T-cell (primary cell): Measurements from ENCODE around the gene NT5C1A. TPM values are rescaled to one million over a fixed set of nuclear protein-coding genes. Genes with fewer than 3 reads are reported as not detected.

Experiments used
- ATAC-seq, 4 experiments: fragments of 200-7000 bp in 3 of 4; fragments of 150-1000 bp in 1 of 4; cut with Tn5 transposase; replicated peaks in 1 of 4; 1 replicate in 3 of 4; 2 replicates in 1 of 4; pipeline ENCODE4 v1.10.0; 2021; ENCODE audit warnings: moderate library complexity in 3 of 4, mild to moderate bottlenecking in 2 of 4, moderate number of reproducible peaks in 1 of 4
- CTCF ChIA-PET, 2 donors: fragments of 300-600 bp; sonication (Branson Sonifier 250); formaldehyde crosslinking; loops; one replicate each; lab custom pipeline; 2022; ENCODE audit warnings: antibody characterized with exemption in 2 of 2; lab: Charles Lee
- POLR2A ChIA-PET, 2 donors: fragments of 300-600 bp; sonication (Branson Sonifier 250); formaldehyde crosslinking; loops; one replicate each; lab custom pipeline; 2022; ENCODE audit warnings: antibody characterized with exemption in 2 of 2; lab: Charles Lee
- DNase-seq, 35 experiments: peaks; one replicate each; pipeline versions ENCODE4 v3.0.0 to v3.0.0-alpha.2; 2013 to 2023
- H3K27ac ChIP-seq: one replicate; pipeline ENCODE4 v1.5.1; 2013; ENCODE audit warnings: low read length
- H3K27me3 ChIP-seq, 2 experiments: replicated peaks in 1 of 2; 1 replicate in 1 of 2; 2 replicates in 1 of 2; pipeline versions ENCODE4 v1.6.1 to v1.7.0; 2013; ENCODE audit warnings: low read length in 1 of 2, mixed read lengths in 1 of 2; ENCODE audit not compliant: control insufficient read depth in 2 of 2, insufficient read depth in 2 of 2; ENCODE audit errors: extremely low read depth in 1 of 2
- H3K36me3 ChIP-seq, 2 donors: 1 replicate in 1 of 2; 2 replicates in 1 of 2; pipeline versions ENCODE4 v1.6.1 to v1.7.0; 2013; ENCODE audit warnings: low read length in 1 of 2; ENCODE audit not compliant: control insufficient read depth in 2 of 2, insufficient read depth in 1 of 2; ENCODE audit errors: extremely low read depth in 1 of 2
- H3K4me1 ChIP-seq, 2 experiments: 1 replicate in 1 of 2; 2 replicates in 1 of 2; pipeline versions ENCODE4 v1.6.1 to v1.7.0; 2013; ENCODE audit warnings: low read length in 2 of 2, mixed read lengths in 1 of 2; ENCODE audit not compliant: insufficient read depth in 2 of 2, control insufficient read depth in 1 of 2; ENCODE audit errors: extremely low read depth in 1 of 2
- H3K4me3 ChIP-seq, 2 donors: 1 replicate in 1 of 2; 2 replicates in 1 of 2; pipeline versions ENCODE4 v1.5.1 to v1.7.0; 2013; ENCODE audit warnings: mild to moderate bottlenecking in 2 of 2, low read length in 1 of 2, moderate library complexity in 1 of 2; ENCODE audit not compliant: control insufficient read depth in 1 of 2; ENCODE audit errors: extremely low read depth in 1 of 2
- H3K9me3 ChIP-seq: 2 replicates; pipeline ENCODE4 v1.7.0; 2013
- H3K27ac Mint-ChIP-seq, 2 donors: one replicate each; pipeline ENCODE4 v1.8.0; 2020 to 2021; ENCODE audit warnings: mild to moderate bottlenecking in 2 of 2, mixed read lengths in 2 of 2
- H3K27me3 Mint-ChIP-seq, 2 donors: one replicate each; pipeline ENCODE4 v1.8.0; 2021 to 2022; ENCODE audit warnings: mixed read lengths in 2 of 2
- H3K36me3 Mint-ChIP-seq: one replicate; pipeline ENCODE4 v1.8.0; 2021; ENCODE audit warnings: mixed read lengths
- H3K4me1 Mint-ChIP-seq, 3 donors: one replicate each; pipeline ENCODE4 v1.8.0; 2020 to 2022; ENCODE audit warnings: mixed read lengths in 3 of 3, mild to moderate bottlenecking in 1 of 3
- H3K4me3 Mint-ChIP-seq, 3 donors: one replicate each; pipeline ENCODE4 v1.8.0; 2020 to 2022; ENCODE audit warnings: mild to moderate bottlenecking in 3 of 3, mixed read lengths in 3 of 3, moderate library complexity in 3 of 3
- H3K9me3 Mint-ChIP-seq, 3 donors: one replicate each; pipeline ENCODE4 v1.8.0; 2020 to 2022; ENCODE audit warnings: mixed read lengths in 3 of 3
- WGBS: methylation state at CpG from one replicate; pipeline ENCODE4 v1.1.5; 2013; ENCODE audit warnings: missing lambda C conversion rate; ENCODE audit not compliant: insufficient coverage; 5-methylcytosine and 5-hydroxymethylcytosine counted together
- total RNA-seq, 35 experiments: library from RNA in 6 of 35; stranded (reverse) in 6 of 35; fragments of 120-200 nt in 1 of 35; gene quantifications; one replicate each; pipeline versions ENCODE4 v1.2.1 to v1.2.4 and lab custom pipeline; 2013 to 2026

NT5C1A gene
- total RNA-seq, 5 donors from 2014 or later (not counting 1 experiment from before 2014, with no cell fraction given) = 0.22 to 1.3 (median 0.42) TPM; not detected in 1

- Histone ChIP-seq H3K4me3 (no peak overlapping the region), H3K27ac (no peak overlapping the region), H3K9me3 (no peaks in the 10 kb centered on the region), H3K36me3 (no peaks in the 10 kb centered on the region), H3K27me3 (peaks cover 11 to 12% of the 10 kb centered on the region in 2 experiments), H3K4me1 (no peaks in the 10 kb centered on the region)
- Mint-ChIP-seq H3K9me3 (no peaks in the 10 kb centered on the region), H3K4me1 (peaks cover 6 to 8% (median 7%) of the 10 kb centered on the region in 3 donors), H3K4me3 (no peak overlapping the region), H3K36me3 (no peaks in the 10 kb centered on the region), H3K27ac (no peak overlapping the region), H3K27me3 (peaks cover 0 to 6% of the 10 kb centered on the region in 2 donors)
- ATAC-seq = no peak
- CTCF ChIA-PET = no interaction called here
- no peak for DNase-seq
- 89% methylated on average over 4 of the region's 4 CpGs for WGBS
- POLR2A ChIA-PET = no interaction called here
Observed at GRCh38 chr1:39698568-39698967, 26.7 kb upstream of the NT5C1A start.

- Mint-ChIP-seq H3K4me3 (no peak overlapping the region), H3K4me1 (peaks cover 6 to 19% (median 17%) of the 10 kb centered on the region in 3 donors), H3K27me3 (peaks cover 0 to 6% of the 10 kb centered on the region in 2 donors), H3K27ac (no peak overlapping the region), H3K36me3 (no peaks in the 10 kb centered on the region), H3K9me3 (no peaks in the 10 kb centered on the region)
- CTCF ChIA-PET = interaction anchor here in 1 of 2 donors (0.6 kb wide), 1 partner anchor 90 kb away, joined by 5 read pairs; no protein-coding TSS in a partner anchor
- Histone ChIP-seq H3K9me3 (no peaks in the 10 kb centered on the region), H3K4me1 (peaks cover 0 to 14% of the 10 kb centered on the region in 2 experiments), H3K27me3 (peaks cover 12 to 24% of the 10 kb centered on the region in 2 experiments), H3K4me3 (no peak overlapping the region), H3K27ac (no peak overlapping the region), H3K36me3 (no peaks in the 10 kb centered on the region)
- ATAC-seq (no peak), DNase-seq (no peak)
- WGBS = no CpG with 5 or more reads among the region's 1 CpG
- POLR2A ChIA-PET = no interaction called here
Observed at GRCh38 chr1:39696448-39696847, 24.5 kb upstream of the NT5C1A start.

- no peak overlapping the region for H3K27ac ChIP-seq
- POLR2A ChIA-PET = no interaction called here
- Mint-ChIP-seq H3K4me3 (no peak overlapping the region), H3K9me3 (no peaks in the 10 kb centered on the region), H3K27me3 (peaks cover 0 to 9% of the 10 kb centered on the region in 2 donors), H3K4me1 (peaks cover 18 to 31% (median 26%) of the 10 kb centered on the region in 3 donors), H3K27ac (peak overlapping the region; percentile 7 to 66), H3K36me3 (no peaks in the 10 kb centered on the region)
- no peak overlapping the region for H3K4me3 ChIP-seq
- H3K4me1 ChIP-seq = peaks cover 0 to 26% of the 10 kb centered on the region in 2 experiments
- WGBS = no CpG with 5 or more reads among the region's 1 CpG
- ATAC-seq (no peak), DNase-seq (no peak)
- H3K9me3 ChIP-seq = no peaks in the 10 kb centered on the region
- H3K27me3 ChIP-seq = peaks cover 12 to 29% of the 10 kb centered on the region in 2 experiments
- no peaks in the 10 kb centered on the region for H3K36me3 ChIP-seq
- CTCF ChIA-PET = interaction anchor here (0.6 to 1.6 kb wide), 2 partner anchors 37 to 91 kb away, joined by 4 read pairs; no protein-coding TSS in a partner anchor
Observed at GRCh38 chr1:39695016-39695415, 23.1 kb upstream of the NT5C1A start.

GRCh38 chr1:39694026-39694425 is 22.1 kb upstream of the NT5C1A start:
- peaks cover 0 to 10% of the 10 kb centered on the region in 2 donors for H3K27me3 Mint-ChIP-seq
- H3K36me3 Mint-ChIP-seq = no peaks in the 10 kb centered on the region
- 83% methylated on average over 1 of the region's 1 CpG for WGBS
- H3K4me3 ChIP-seq = no peak overlapping the region
- H3K9me3 ChIP-seq = no peaks in the 10 kb centered on the region
- peak overlapping the region; percentile 41 to 66 for H3K27ac Mint-ChIP-seq
- no peaks in the 10 kb centered on the region for H3K36me3 ChIP-seq
- H3K9me3 Mint-ChIP-seq = no peaks in the 10 kb centered on the region
- ATAC-seq (no peak), DNase-seq (no peak)
- H3K27ac ChIP-seq = no peak overlapping the region
- H3K27me3 ChIP-seq = peaks cover 16 to 39% of the 10 kb centered on the region in 2 experiments
- H3K4me3 Mint-ChIP-seq = no peak overlapping the region
- POLR2A ChIA-PET = no interaction called here
- peaks cover 28 to 41% (median 36%) of the 10 kb centered on the region in 3 donors for H3K4me1 Mint-ChIP-seq
- peaks cover 0 to 36% of the 10 kb centered on the region in 2 experiments for H3K4me1 ChIP-seq
- CTCF ChIA-PET = interaction anchor here (0.6 to 1.6 kb wide), 4 partner anchors 25 to 479 kb away, joined by 3 to 8 read pairs (median 4); no protein-coding TSS in a partner anchor

- Histone ChIP-seq H3K4me1 (peaks cover 0 to 36% of the 10 kb centered on the region in 2 experiments), H3K27ac (no peak overlapping the region), H3K36me3 (no peaks in the 10 kb centered on the region), H3K9me3 (no peaks in the 10 kb centered on the region), H3K27me3 (peaks cover 16 to 49% of the 10 kb centered on the region in 2 experiments), H3K4me3 (peak overlapping the region; percentile 58 to 66)
- Mint-ChIP-seq H3K27ac (peak overlapping the region; percentile 69 to 75), H3K4me1 (peaks cover 40 to 51% (median 44%) of the 10 kb centered on the region in 3 donors), H3K27me3 (peaks cover 0 to 5% of the 10 kb centered on the region in 2 donors), H3K9me3 (no peaks in the 10 kb centered on the region), H3K36me3 (peaks cover 5% of the 10 kb centered on the region), H3K4me3 (peak overlapping the region; percentile 85 to 91 (median 86))
- DNase-seq (peak in 10 of 35 experiments; percentile 8 to 42 (median 16)), ATAC-seq (peak in 2 of 4 experiments; percentile 1 to 2)
- CTCF ChIA-PET = interaction anchor here (1.1 to 1.3 kb wide), 3 partner anchors 23 to 107 kb away, joined by 3 read pairs; no protein-coding TSS in a partner anchor
- POLR2A ChIA-PET = interaction anchor here (0.6 to 1.2 kb wide), 3 partner anchors 12 to 115 kb away, joined by 3 to 4 read pairs (median 3); no protein-coding TSS in a partner anchor
- WGBS = 17% methylated on average over 52 of the region's 56 CpGs
Observed at GRCh38 chr1:39692152-39693074, 20.5 kb upstream of the NT5C1A start.
